Neural cell (in vitro differentiated cells): Measurements from ENCODE around the gene MLST8. TPM values are rescaled to one million over a fixed set of nuclear protein-coding genes. Genes with fewer than 3 reads are reported as not detected.

Experiments
- H2AFZ ChIP-seq: fragments of 200-600, 300-800 bp; sonication (generic), shearing (Covaris generic); 2 replicates; pipeline ENCODE4 v1.6.0; 2014; ENCODE audit warnings: low read depth, mild to moderate bottlenecking, antibody characterized with exemption, low read length, moderate library complexity
- H3F3A ChIP-seq: fragments of 200-600 bp; shearing (Covaris generic); 2 replicates; pipeline ENCODE4 v1.6.1; 2016; ENCODE audit warnings: mild to moderate bottlenecking, moderate library complexity, mixed read lengths, antibody characterized with exemption, low read length; ENCODE audit not compliant: insufficient read depth, poor library complexity, severe bottlenecking
- H3K27ac ChIP-seq: fragments of 200-600, 300-800 bp; sonication (generic), shearing (Covaris generic); 2 replicates; pipeline ENCODE4 v1.5.1; 2014; ENCODE audit warnings: mild to moderate bottlenecking, low read length, moderate library complexity
- H3K27me3 ChIP-seq: fragments of 300-800, 200-600 bp; sonication (generic), shearing (Covaris generic); 2 replicates; pipeline ENCODE4 v1.6.0; 2014; ENCODE audit warnings: mild to moderate bottlenecking, low read depth, low read length, moderate library complexity; ENCODE audit not compliant: insufficient read depth
- H3K36me3 ChIP-seq: fragments of 300-800, 200-600 bp; sonication (generic), shearing (Covaris generic); 2 replicates; pipeline ENCODE4 v1.5.1; 2014; ENCODE audit warnings: mild to moderate bottlenecking, antibody characterized with exemption, low read length, moderate library complexity; ENCODE audit not compliant: insufficient read depth
- H3K4me2 ChIP-seq: fragments of 300-800, 200-600 bp; sonication (generic), shearing (Covaris generic); 2 replicates; pipeline ENCODE4 v1.6.0; 2014; ENCODE audit warnings: mild to moderate bottlenecking, low read length
- H3K4me3 ChIP-seq: fragments of 300-800, 200-600 bp; sonication (generic), shearing (Covaris generic); 2 replicates; pipeline ENCODE4 v1.5.1; 2014; ENCODE audit warnings: mild to moderate bottlenecking, low read length, moderate library complexity
- H3K79me2 ChIP-seq: fragments of 200-600 bp; shearing (Covaris generic); replicated peaks from 2 replicates; pipeline ENCODE4 v1.6.0; 2014; ENCODE audit warnings: mild to moderate bottlenecking, low read length, moderate library complexity; ENCODE audit not compliant: insufficient read depth
- H3K9ac ChIP-seq: fragments of 300-800, 200-600 bp; sonication (generic), shearing (Covaris generic); 2 replicates; pipeline ENCODE4 v1.6.1; 2016; ENCODE audit warnings: mild to moderate bottlenecking, low read length, mixed read lengths
- H3K9me2 ChIP-seq: fragments of 200-600 bp; shearing (Covaris generic); 2 replicates; pipeline ENCODE4 v1.6.1; 2016; ENCODE audit warnings: mild to moderate bottlenecking, low read length, mixed read lengths; ENCODE audit not compliant: insufficient read depth
- H3K9me3 ChIP-seq: fragments of 200-600, 300-800 bp; sonication (generic), shearing (Covaris generic); 2 replicates; pipeline ENCODE4 v1.6.1; 2016; ENCODE audit warnings: mild to moderate bottlenecking, mixed run types, low read length, moderate library complexity, mixed read lengths
- H4K20me1 ChIP-seq: fragments of 200-600 bp; shearing (Covaris generic); 2 replicates; pipeline ENCODE4 v1.6.1; 2016; ENCODE audit warnings: mild to moderate bottlenecking, mixed run types; ENCODE audit not compliant: insufficient read depth
- CTCF ChIP-seq: fragments of 450-650 bp; IDR thresholded peaks from 2 replicates; pipeline ENCODE4 v1.5.1; 2014; ENCODE audit warnings: antibody characterized with exemption, mild to moderate bottlenecking, moderate library complexity; ENCODE audit not compliant: poor library complexity, severe bottlenecking
- EP300 ChIP-seq: fragments of 450-650 bp; conservative IDR thresholded peaks from 2 replicates; pipeline ENCODE4 v1.6.1; 2014; ENCODE audit warnings: antibody characterized with exemption, mild to moderate bottlenecking, moderate library complexity; ENCODE audit not compliant: poor library complexity, severe bottlenecking
- EZH2 ChIP-seq: fragments of 200-600, 300-800 bp; shearing (Covaris generic), sonication (generic); IDR thresholded peaks from 2 replicates; pipeline ENCODE4 v1.6.1; 2014; ENCODE audit warnings: antibody characterized with exemption, low read length, borderline replicate concordance, mild to moderate bottlenecking; ENCODE audit not compliant: insufficient read depth, poor library complexity, severe bottlenecking
- MXI1 ChIP-seq: fragments of 450-650 bp; conservative IDR thresholded peaks from 2 replicates; pipeline ENCODE4 v1.6.1; 2014; ENCODE audit warnings: antibody characterized with exemption, mild to moderate bottlenecking; ENCODE audit not compliant: poor library complexity, severe bottlenecking
- POLR2AphosphoS5 ChIP-seq: IDR thresholded peaks from 2 replicates; pipeline ENCODE4 v1.6.1; 2012
- RAD21 ChIP-seq: fragments of 450-650 bp; conservative IDR thresholded peaks from 2 replicates; pipeline ENCODE4 v1.6.1; 2014; ENCODE audit warnings: antibody characterized with exemption, mild to moderate bottlenecking, moderate library complexity
- REST ChIP-seq: IDR thresholded peaks from 2 replicates; pipeline ENCODE4 v1.6.1; 2012; ENCODE audit warnings: borderline replicate concordance
- SMC3 ChIP-seq: fragments of 450-650 bp; conservative IDR thresholded peaks from 2 replicates; pipeline ENCODE4 v1.6.1; 2014; ENCODE audit warnings: antibody characterized with exemption, mild to moderate bottlenecking, moderate library complexity; ENCODE audit not compliant: poor library complexity
- TAF1 ChIP-seq: IDR thresholded peaks from 2 replicates; pipeline ENCODE4 v1.6.1; 2012; ENCODE audit warnings: low read depth
- polyA plus RNA-seq: library from polyadenylated mRNA; depleted of rRNA; stranded (reverse); fragments of >200 nt; gene quantifications from 2 replicates; pipeline ENCODE4 v1.2.3, GENCODE V29; 2014

MLST8 gene
- polyA plus RNA-seq, 1 donor from 2014 or later, result 13.5 TPM

- Histone ChIP-seq H3F3A (no peaks in the 10 kb centered on the region), H3K9ac (no peak overlapping the region), H3K9me2 (no peaks in the 10 kb centered on the region), H3K36me3 (no peaks in the 10 kb centered on the region), H2AFZ (no peak overlapping the region), H3K9me3 (no peaks in the 10 kb centered on the region), H3K79me2 (peaks cover 2% of the 10 kb centered on the region), H4K20me1 (no peaks in the 10 kb centered on the region), H3K27ac (no peak overlapping the region), H3K4me3 (no peak overlapping the region), H3K4me2 (no peak overlapping the region), H3K27me3 (no peaks in the 10 kb centered on the region)
- TF ChIP-seq TAF1, result no peak
- TF ChIP-seq REST, result no peak
These were observed 13.9 kb upstream of the MLST8 start for GRCh38 chr16:2191446-2191706.

- Histone ChIP-seq H3K9ac (peak overlapping the region; percentile 73), H3K9me3 (no peaks in the 10 kb centered on the region), H4K20me1 (no peaks in the 10 kb centered on the region), H3K36me3 (no peaks in the 10 kb centered on the region), H3K79me2 (peaks cover 2% of the 10 kb centered on the region), H3K4me2 (peak overlapping the region; percentile 80), H3K27ac (no peak overlapping the region), H3F3A (no peaks in the 10 kb centered on the region), H2AFZ (no peak overlapping the region), H3K27me3 (peaks cover 3% of the 10 kb centered on the region), H3K9me2 (no peaks in the 10 kb centered on the region), H3K4me3 (peak overlapping the region; percentile 76)
- no peak for TF ChIP-seq TAF1
- TF ChIP-seq REST, result no peak
- TF ChIP-seq EP300, result no peak
- no peak for TF ChIP-seq EZH2
- no peak for TF ChIP-seq POLR2AphosphoS5
- no peak for TF ChIP-seq SMC3
- no peak for TF ChIP-seq CTCF
- no peak for TF ChIP-seq MXI1
- TF ChIP-seq RAD21, result no peak
These were observed 11.0 kb upstream of the MLST8 start for GRCh38 chr16:2194166-2194834.
